GM23338 (cell line): ENCODE results near the gene PPP2R2D. TPM values are rescaled to one million over a fixed set of nuclear protein-coding genes. Genes with fewer than 3 reads are reported as not detected.

Source experiments
- ATAC-seq: fragments of 200-7000 bp; cut with Tn5 transposase; 3 replicates; pipeline ENCODE4 v1.9.1; 2020
- DNase-seq: peaks from one replicate; pipeline ENCODE4 v3.0.0-alpha.2; 2015; ENCODE audit warnings: low spot score
- H2AFZ ChIP-seq: fragments of 200-600 bp; sonication (generic); 2 replicates; pipeline ENCODE4 v1.8.0; 2016; ENCODE audit warnings: antibody characterized with exemption, mild to moderate bottlenecking, moderate library complexity
- H3F3A ChIP-seq: fragments of 200-600 bp; sonication (generic); replicated peaks from 2 replicates; pipeline ENCODE4 v1.8.0; 2017; ENCODE audit warnings: antibody characterized with exemption, mixed run types, low read depth
- H3K27ac ChIP-seq: fragments of 200-600 bp; sonication (generic); 2 replicates; pipeline ENCODE4 v1.6.1; 2016; ENCODE audit warnings: low read depth
- H3K27me3 ChIP-seq: fragments of 200-600 bp; sonication (generic); 2 replicates; pipeline ENCODE4 v1.8.0; 2016; ENCODE audit warnings: mild to moderate bottlenecking, mixed run types, moderate library complexity; ENCODE audit not compliant: insufficient read depth
- H3K36me3 ChIP-seq: fragments of 200-600 bp; sonication (generic); 2 replicates; pipeline ENCODE4 v1.8.0; 2016; ENCODE audit warnings: mild to moderate bottlenecking; ENCODE audit not compliant: insufficient read depth
- H3K4me1 ChIP-seq: fragments of 200-600 bp; sonication (generic); 2 replicates; pipeline ENCODE4 v1.8.0; 2016; ENCODE audit warnings: mild to moderate bottlenecking, moderate library complexity; ENCODE audit not compliant: insufficient read depth
- H3K4me2 ChIP-seq: fragments of 200-600 bp; sonication (generic); 2 replicates; pipeline ENCODE4 v1.7.1; 2017; ENCODE audit warnings: mixed run types
- H3K4me3 ChIP-seq: fragments of 200-600 bp; sonication (generic); 2 replicates; pipeline ENCODE4 v1.6.1; 2016; ENCODE audit warnings: mixed run types
- H3K79me2 ChIP-seq: fragments of 200-600 bp; sonication (generic); replicated peaks from 2 replicates; pipeline ENCODE4 v1.8.0; 2017; ENCODE audit warnings: mild to moderate bottlenecking; ENCODE audit not compliant: insufficient read depth
- H3K9me2 ChIP-seq: fragments of 200-600 bp; sonication (generic); 2 replicates; pipeline ENCODE4 v1.8.0; 2017; ENCODE audit not compliant: insufficient read depth
- H4K20me1 ChIP-seq: fragments of 200-600 bp; sonication (generic); replicated peaks from 2 replicates; pipeline ENCODE4 v1.8.0; 2017; ENCODE audit warnings: mild to moderate bottlenecking; ENCODE audit not compliant: insufficient read depth
- H3K27ac Mint-ChIP-seq: 2 replicates; pipeline ENCODE4 v1.8.0; 2020; ENCODE audit warnings: inconsistent platforms, mild to moderate bottlenecking, moderate library complexity, mixed read lengths
- H3K27me3 Mint-ChIP-seq: 3 replicates; pipeline ENCODE4 v1.8.0; 2022; ENCODE audit warnings: low read depth, mild to moderate bottlenecking, moderate library complexity, mixed read lengths, inconsistent platforms; ENCODE audit not compliant: insufficient read depth, poor library complexity
- H3K36me3 Mint-ChIP-seq: 3 replicates; pipeline ENCODE4 v1.8.0; 2021; ENCODE audit warnings: low read depth, mild to moderate bottlenecking, inconsistent platforms, moderate library complexity, mixed read lengths
- H3K4me1 Mint-ChIP-seq: 3 replicates; pipeline ENCODE4 v1.8.0; 2020; ENCODE audit warnings: mild to moderate bottlenecking, inconsistent platforms, mixed read lengths
- H3K4me3 Mint-ChIP-seq: 3 replicates; pipeline ENCODE4 v1.8.0; 2021; ENCODE audit warnings: moderate library complexity, mild to moderate bottlenecking, inconsistent platforms, mixed read lengths
- H3K9me3 Mint-ChIP-seq: 3 replicates; pipeline ENCODE4 v1.8.0; 2020; ENCODE audit warnings: moderate library complexity, mild to moderate bottlenecking, inconsistent platforms, mixed read lengths
- CREB1 ChIP-seq: fragments of 250-450 bp; sonication (Bioruptor Pico); IDR thresholded peaks from 2 replicates; pipeline ENCODE4 v1.5.0; 2020; ENCODE audit warnings: low read depth, mild to moderate bottlenecking, moderate library complexity
- ETS1 ChIP-seq: IDR thresholded peaks from 2 replicates; pipeline ENCODE4 v1.6.1; 2016; ENCODE audit warnings: antibody characterized with exemption
- EZH2 ChIP-seq: fragments of 200-600 bp; sonication (generic); IDR thresholded peaks from one replicate; pipeline ENCODE4 v1.8.0; 2017; ENCODE audit warnings: antibody characterized with exemption, mild to moderate bottlenecking, low read depth; ENCODE audit not compliant: unreplicated experiment
- EZH2phosphoT487 ChIP-seq: fragments of 200-600 bp; sonication (generic); IDR thresholded peaks from one replicate; pipeline ENCODE4 v1.8.1; 2018; ENCODE audit warnings: antibody characterized with exemption; ENCODE audit not compliant: unreplicated experiment
- JUNB ChIP-seq: IDR thresholded peaks from one replicate; pipeline ENCODE4 v1.6.1; 2016; ENCODE audit warnings: antibody characterized with exemption; ENCODE audit not compliant: unreplicated experiment
- POLR2AphosphoS5 ChIP-seq: IDR thresholded peaks from 2 replicates; pipeline ENCODE4 v1.6.1; 2016; ENCODE audit warnings: antibody characterized with exemption, low read depth
- ZNF114 ChIP-seq: fragments of 250-450 bp; sonication (Bioruptor Pico); IDR thresholded peaks from 2 replicates; pipeline ENCODE4 v1.5.0; 2020; ENCODE audit warnings: mild to moderate bottlenecking, moderate library complexity
- ZNF462 ChIP-seq: fragments of 250-450 bp; sonication (Bioruptor Pico); IDR thresholded peaks from 2 replicates; pipeline ENCODE4 v1.5.0; 2020; ENCODE audit warnings: mild to moderate bottlenecking, moderate library complexity
- polyA plus RNA-seq: library from polyadenylated mRNA; unstranded; fragments of >200 nt; fragmentation: Nextera tagmentation; extraction: Ambion mirVana; gene quantifications from 2 replicates; pipeline ENCODE4 v1.2.1, GENCODE V29; 2016
- total RNA-seq: library from RNA; depleted of rRNA; stranded (reverse); fragments of >200 nt; shearing (Covaris generic); gene quantifications from 2 replicates; pipeline ENCODE4 v1.2.3, GENCODE V29; 2014

Gene PPP2R2D
- total and polyA plus RNA-seq, 2 experiments from 2014 or later = 28.8 to 33.7 TPM

DNA sequence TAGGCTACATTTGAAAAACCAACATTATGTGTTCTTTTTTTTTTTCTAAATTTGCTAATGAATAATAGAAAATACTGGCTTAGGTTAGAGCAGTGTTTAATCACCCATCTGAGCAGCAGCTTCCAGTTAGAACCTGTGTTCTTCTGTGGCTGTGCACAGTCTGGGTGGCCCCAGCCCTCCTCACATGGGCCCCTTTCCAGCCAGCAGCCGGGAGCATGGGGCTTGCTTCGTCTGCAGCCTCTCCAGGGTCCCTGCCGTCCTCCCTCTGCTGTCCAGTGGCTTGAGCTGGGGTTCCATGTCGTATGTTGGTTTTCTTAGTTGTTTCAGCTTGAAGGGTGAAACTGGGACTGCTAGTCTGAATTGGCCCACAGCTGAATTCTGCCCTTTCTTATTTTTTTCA, 43.6 kb downstream of the PPP2R2D start:
- Histone ChIP-seq H3K4me2 (no peak overlapping the region), H2AFZ (no peak overlapping the region), H3F3A (no peaks in the 10 kb centered on the region), H3K36me3 (peaks cover 35% of the 10 kb centered on the region), H3K27ac (no peak overlapping the region), H3K79me2 (peaks cover 9% of the 10 kb centered on the region; the same call in 1 of the 2 replicates), H3K4me1 (no peaks in the 10 kb centered on the region), H4K20me1 (peaks cover 19% of the 10 kb centered on the region), H3K4me3 (no peak overlapping the region), H3K27me3 (no peaks in the 10 kb centered on the region), H3K9me2 (no peaks in the 10 kb centered on the region)
- no peak overlapping the region for H3K4me3 Mint-ChIP-seq
- no peak for DNase-seq
- H3K4me1 Mint-ChIP-seq = no peaks in the 10 kb centered on the region; the same call in 2 of the 3 replicates
- H3K9me3 Mint-ChIP-seq = no peaks in the 10 kb centered on the region
- H3K27ac Mint-ChIP-seq = no peak overlapping the region
- peaks cover 2% of the 10 kb centered on the region for H3K27me3 Mint-ChIP-seq
- peaks cover 85% of the 10 kb centered on the region for H3K36me3 Mint-ChIP-seq
- TF ChIP-seq CREB1 (CRISPR knock-in tag) (no peak), ETS1 (no peak), EZH2phosphoT487 (no peak), EZH2 (no peak), ZNF114 (no peak), ZNF462 (CRISPR knock-in tag) (no peak), JUNB (no peak), POLR2AphosphoS5 (no peak)
- no peak for ATAC-seq
